ENCODE results near the gene ACY1. TPM values are rescaled to one million over a fixed set of nuclear protein-coding genes. Genes with fewer than 3 reads are reported as not detected.

ACY1 gene
- total and polyA plus RNA-seq, 2 of the 13 experiments (the other 11 are each of a cell fraction or from before 2014, with no cell fraction given), result 113 to 162 TPM

- DNase-seq (ENCODE audit: low spot score), result no peak
- Histone ChIP-seq H3K9me3 (ENCODE audit: low read length) (no peaks in the 10 kb centered on the region), H2AFZ (ENCODE audit: low read length) (no peak overlapping the region), H3K4me1 (ENCODE audit: insufficient read depth, low read length) (peaks cover 81% of the 10 kb centered on the region), H4K20me1 (ENCODE audit: insufficient read depth, low read length) (no peaks in the 10 kb centered on the region), H3K4me3 (replicated peaks in 1 of 3; ENCODE audit: insufficient read depth in 1 of 3, low read depth in 2 of 3, low read length in 3 of 3) (no peak overlapping the region), H3K79me2 (ENCODE audit: insufficient read depth, low read length) (peaks cover 14% of the 10 kb centered on the region), H3K9ac (ENCODE audit: insufficient read depth, low read depth, low read length) (no peak overlapping the region), H3K27me3 (ENCODE audit: control insufficient read depth in 1 of 2, insufficient read depth in 2 of 2, low read length in 2 of 2) (no peaks in the 10 kb centered on the region; a peak in 1 of 5 replicates), H3K27ac (ENCODE audit: extremely low read length, insufficient read depth, low read length) (no peak overlapping the region), H3K36me3 (replicated peaks in 1 of 2; ENCODE audit: control insufficient read depth in 1 of 2, insufficient read depth in 2 of 2, low read length in 2 of 2) (peaks cover 2 to 5% of the 10 kb centered on the region in 2 experiments; a peak in 2 of 5 replicates), H3K4me2 (ENCODE audit: low read depth, low read length) (no peak overlapping the region)
- intact Hi-C loops (cut with micrococcal nuclease; ENCODE audit: unreplicated experiment), result no loop called here
- POLR2A ChIA-PET, result interaction anchor here (1.2 to 6.8 kb wide), 3 partner anchors 13 to 470 kb away, joined by 3 to 80 read pairs (median 59); partner anchors contain the start of genes ACY1, DCAF1, PARP3 and RRP9
- WGBS (ENCODE audit: low lambda C conversion rate), result 94% methylated on average over 3 of the region's 4 CpGs
- ATAC-seq, result no peak
- no TSS peak for BruUV-seq (replicated peaks)
- in situ Hi-C loops (cut with HindIII; ENCODE audit: extremely low pct_ligation_motif_present, low pct_unique_long_range_greater_than_20kb), result no loop called here
- TF ChIP-seq POLR2G (IDR thresholded peaks at IDR 0.05; ENCODE audit: low read depth, low read length), result 0 out of 2 replicates have a peak, but pooled peaks have one; percentile 0
- TF ChIP-seq ZNF83 (CRISPR knock-in tag; IDR thresholded peaks at IDR 0.05; ENCODE audit: borderline replicate concordance), result no peak
- no peak for TF ChIP-seq KLF16 (CRISPR knock-in tag; IDR thresholded peaks at IDR 0.05)
- TF ChIP-seq CHCHD3 (CRISPR knock-in tag; IDR thresholded peaks at IDR 0.05), result no peak
- no peak for TF ChIP-seq NR2F2 (IDR thresholded peaks at IDR 0.05; ENCODE audit: borderline replicate concordance, low read depth)
- TF ChIP-seq ZNF234 (CRISPR knock-in tag; conservative IDR thresholded peaks at IDR 0.05), result no peak
- 0 out of 2 replicates have a peak, but pooled peaks have one; percentile 1 for TF ChIP-seq ZNF687 (CRISPR knock-in tag; IDR thresholded peaks at IDR 0.05)
- no peak for TF ChIP-seq BRCA1 (CRISPR knock-in tag; IDR thresholded peaks at IDR 0.05)
- no peak for TF ChIP-seq ZNF280B (CRISPR knock-in tag; IDR thresholded peaks at IDR 0.05; ENCODE audit: borderline replicate concordance)
- no peak for TF ChIP-seq ZFP41 (CRISPR knock-in tag; IDR thresholded peaks at IDR 0.05; ENCODE audit: borderline replicate concordance)
- TF ChIP-seq HNRNPL (IDR thresholded peaks at IDR 0.05; ENCODE audit: low read depth, low read length), result peak; percentile 59; the same call in 1 of the 2 replicates
- TF ChIP-seq AGO2 (optimal IDR thresholded peaks at IDR 0.05; ENCODE audit: low read depth, low read length), result peak; percentile 38
- TF ChIP-seq TFDP1 (CRISPR knock-in tag; IDR thresholded peaks at IDR 0.05; ENCODE audit: borderline replicate concordance), result no peak
- FAIRE-seq, result no peak
- CTCF ChIA-PET (ENCODE audit: low intra/inter-chr PET ratio, low total read pairs), result no interaction called here
Observed at GRCh38 chr3:51969841-51970240, 13.5 kb upstream of the ACY1 start.

All from HepG2 (cell line).